T-helper 17 cell (primary cell): ENCODE measurements around the gene PRELID1. TPM values are rescaled to one million over a fixed set of nuclear protein-coding genes. Genes with fewer than 3 reads are reported as not detected.
"Not testable (repeated sequence)": the region's sequence is repeated elsewhere in the genome, so short reads cannot be mapped to it uniquely, and the experiment has no call there.

Source experiments
- ATAC-seq: fragments of 150-1000 bp; cut with Tn5 transposase; 2 replicates; pipeline ENCODE4 v1.10.0; 2021; ENCODE audit warnings: mild to moderate bottlenecking, moderate library complexity
- DNase-seq, 3 donors: peaks; one replicate each; pipeline versions ENCODE4 v3.0.0 to v3.0.0-alpha.2; 2020 to 2021
- H3K9me3 ChIP-seq: one replicate; pipeline ENCODE4 v1.7.0; 2013; ENCODE audit warnings: low read length, mild to moderate bottlenecking; ENCODE audit not compliant: control insufficient read depth, poor library complexity, severe bottlenecking
- H3K27ac Mint-ChIP-seq: one replicate; pipeline ENCODE4 v1.8.0; 2022; ENCODE audit warnings: mild to moderate bottlenecking, moderate library complexity, mixed read lengths
- H3K27me3 Mint-ChIP-seq: one replicate; pipeline ENCODE4 v1.8.0; 2022; ENCODE audit warnings: mixed read lengths
- H3K36me3 Mint-ChIP-seq: one replicate; pipeline ENCODE4 v1.8.0; 2022; ENCODE audit warnings: low read depth, mixed read lengths
- H3K4me1 Mint-ChIP-seq: one replicate; pipeline ENCODE4 v1.8.0; 2022; ENCODE audit warnings: mild to moderate bottlenecking, mixed read lengths
- H3K4me3 Mint-ChIP-seq: one replicate; pipeline ENCODE4 v1.8.0; 2022; ENCODE audit warnings: mild to moderate bottlenecking, moderate library complexity, mixed read lengths
- total RNA-seq, 4 donors: library from RNA in 2 of 4; stranded (reverse) in 2 of 4; gene quantifications; one replicate each; pipeline ENCODE4 v1.2.3 and lab custom pipeline; 2022 to 2026

Gene PRELID1
- total RNA-seq, 2 donors from 2014 or later: 44.9 to 55.8 TPM

DNA sequence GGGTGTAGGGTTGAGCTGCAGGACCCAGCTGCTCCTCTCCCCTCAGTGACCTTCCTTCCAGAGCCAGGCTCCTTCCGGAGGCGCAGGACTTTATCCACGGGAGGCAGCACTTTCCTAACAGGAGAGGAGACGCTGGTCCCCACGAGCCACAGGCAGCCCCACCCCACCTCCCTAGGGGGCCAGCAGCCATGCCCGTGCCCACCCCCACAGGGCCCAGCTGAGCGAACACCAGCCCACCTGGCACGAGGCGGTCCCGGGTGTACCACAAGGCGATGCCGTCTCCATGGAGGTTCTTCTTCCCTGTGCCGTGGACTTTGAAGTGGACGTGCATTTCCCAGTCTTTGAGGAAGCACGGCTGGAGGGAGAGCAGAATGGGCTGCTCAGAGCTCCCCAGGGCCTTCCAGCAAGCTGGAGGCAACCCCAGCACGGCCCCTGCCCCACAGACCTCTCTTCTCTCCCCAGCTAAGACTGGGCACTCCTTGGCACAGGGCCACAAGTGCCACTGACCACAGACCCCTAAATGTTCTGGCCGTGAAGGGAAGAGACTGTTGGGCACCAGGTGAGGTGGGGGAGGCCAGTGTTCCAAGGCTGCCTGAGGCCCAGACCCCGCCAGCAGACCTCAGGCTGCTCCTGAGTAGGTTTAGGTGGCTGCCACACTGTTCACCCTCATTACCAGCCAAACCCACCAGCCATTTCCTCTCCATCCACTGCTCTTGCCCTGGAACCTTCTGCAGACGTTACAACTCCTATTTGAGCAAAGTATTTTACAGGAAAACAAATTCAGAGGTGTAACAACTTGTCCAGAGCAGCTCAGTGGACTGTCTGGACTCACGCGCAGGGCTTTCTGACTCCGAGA is 34.9 kb downstream of the PRELID1 start:
- Mint-ChIP-seq H3K27me3 (no peaks in the 10 kb centered on the region), H3K36me3 (peaks cover 10% of the 10 kb centered on the region), H3K4me3 (no peak overlapping the region), H3K4me1 (peaks cover 24% of the 10 kb centered on the region), H3K27ac (no peak overlapping the region)
- no peak for ATAC-seq
- H3K9me3 ChIP-seq: no peaks in the 10 kb centered on the region
- DNase-seq: no peak

GRCh38 chr5:177339107-177339638 is 35.6 kb downstream of the PRELID1 start:
- ATAC-seq (no peak), DNase-seq (no peak)
- no peaks in the 10 kb centered on the region for H3K27me3 Mint-ChIP-seq
- peaks cover 23% of the 10 kb centered on the region for H3K4me1 Mint-ChIP-seq
- H3K9me3 ChIP-seq: no peaks in the 10 kb centered on the region
- H3K4me3 Mint-ChIP-seq: peak overlapping the region; percentile 3
- H3K36me3 Mint-ChIP-seq: peaks cover 10% of the 10 kb centered on the region
- H3K27ac Mint-ChIP-seq: peak overlapping the region; percentile 2

GRCh38 chr5:177343000-177343399 is 39.4 kb downstream of the PRELID1 start:
- Mint-ChIP-seq H3K4me1 (peaks cover 21% of the 10 kb centered on the region), H3K27ac (peak overlapping the region; percentile 49)
- H3K9me3 ChIP-seq, DNase-seq, H3K36me3 Mint-ChIP-seq, ATAC-seq, H3K27me3 Mint-ChIP-seq, H3K4me3 Mint-ChIP-seq: not testable (repeated sequence)

- Mint-ChIP-seq H3K4me3 (no peak overlapping the region), H3K27ac (peak overlapping the region; percentile 49), H3K4me1 (peaks cover 21% of the 10 kb centered on the region), H3K27me3 (no peaks in the 10 kb centered on the region), H3K36me3 (peaks cover 3% of the 10 kb centered on the region)
- H3K9me3 ChIP-seq: no peaks in the 10 kb centered on the region
- DNase-seq (no peak), ATAC-seq (no peak)
These were observed 40.2 kb downstream of the PRELID1 start for GRCh38 chr5:177343777-177344176.

DNA sequence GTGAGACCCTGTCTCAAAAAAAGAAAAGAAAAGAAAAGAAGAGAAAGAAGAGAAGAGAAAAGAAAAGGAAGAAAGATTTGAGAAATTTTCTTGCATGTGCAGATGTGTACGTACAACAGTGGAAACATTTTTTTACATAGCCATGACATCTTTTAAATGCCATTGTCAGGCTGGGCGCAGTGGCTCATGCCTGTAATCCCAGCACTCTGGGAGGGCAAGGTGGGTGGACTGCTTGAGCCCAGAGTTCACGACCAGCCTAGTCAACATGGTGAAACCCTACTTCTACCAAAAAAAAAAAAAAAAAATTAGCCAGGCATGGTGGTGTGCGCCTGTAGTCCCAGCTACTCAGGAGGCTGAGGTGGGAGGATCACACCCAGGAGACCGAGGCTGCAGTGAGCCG is 41.3 kb downstream of the PRELID1 start:
- Mint-ChIP-seq H3K27me3 (no peaks in the 10 kb centered on the region), H3K27ac (no peak overlapping the region), H3K36me3 (peaks cover 5% of the 10 kb centered on the region), H3K4me3 (no peak overlapping the region), H3K4me1 (peaks cover 28% of the 10 kb centered on the region)
- no peaks in the 10 kb centered on the region for H3K9me3 ChIP-seq
- DNase-seq (no peak), ATAC-seq (no peak)

DNA sequence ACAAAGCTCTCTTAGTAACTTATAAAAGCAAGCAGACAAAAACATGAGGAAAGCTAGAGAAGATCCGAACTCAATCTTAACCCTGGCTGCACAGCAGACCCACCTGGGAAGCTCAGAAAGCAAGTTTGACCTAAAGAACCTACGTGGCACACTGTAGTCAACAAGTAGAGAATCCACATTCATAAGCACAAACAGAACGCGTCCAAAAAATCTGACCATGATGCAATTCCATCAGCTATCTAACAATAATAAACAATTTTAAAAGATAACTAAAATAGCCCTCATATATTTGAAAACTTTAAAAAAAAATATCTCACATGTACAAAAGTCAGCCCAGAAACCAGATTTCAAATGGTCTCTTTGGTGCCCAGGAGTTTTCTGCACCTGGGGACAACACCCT is 43.2 kb downstream of the PRELID1 start:
- ATAC-seq (no peak), DNase-seq (no peak)
- H3K9me3 ChIP-seq: no peaks in the 10 kb centered on the region
- Mint-ChIP-seq H3K4me1 (peaks cover 29% of the 10 kb centered on the region), H3K4me3 (no peak overlapping the region), H3K27me3 (no peaks in the 10 kb centered on the region), H3K27ac (peak overlapping the region; percentile 67), H3K36me3 (peaks cover 5% of the 10 kb centered on the region)

DNA sequence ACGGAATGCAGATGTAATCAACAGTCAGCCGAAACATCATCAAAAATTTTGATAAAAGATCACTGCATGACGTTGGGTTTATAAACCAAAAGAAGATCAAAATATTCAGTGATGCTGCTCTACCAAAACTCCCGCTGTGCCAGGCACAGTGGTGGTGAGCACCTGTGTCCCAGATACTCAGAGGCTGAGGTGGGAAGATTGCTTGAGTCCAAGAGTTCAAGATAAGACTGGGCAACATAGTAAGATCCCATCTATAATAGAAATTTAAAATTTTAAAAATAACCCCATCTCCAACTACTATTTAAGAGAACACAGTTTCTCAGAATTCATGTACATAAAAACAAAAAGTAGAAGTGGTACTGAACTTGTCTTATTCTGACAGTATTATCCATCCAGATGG is 44.1 kb downstream of the PRELID1 start:
- H3K27me3 Mint-ChIP-seq: no peaks in the 10 kb centered on the region
- H3K9me3 ChIP-seq: no peaks in the 10 kb centered on the region
- no peak overlapping the region for H3K4me3 Mint-ChIP-seq
- DNase-seq (no peak), ATAC-seq (no peak)
- peaks cover 32% of the 10 kb centered on the region for H3K4me1 Mint-ChIP-seq
- H3K27ac Mint-ChIP-seq: peak overlapping the region; percentile 67
- H3K36me3 Mint-ChIP-seq: peaks cover 5% of the 10 kb centered on the region

DNA sequence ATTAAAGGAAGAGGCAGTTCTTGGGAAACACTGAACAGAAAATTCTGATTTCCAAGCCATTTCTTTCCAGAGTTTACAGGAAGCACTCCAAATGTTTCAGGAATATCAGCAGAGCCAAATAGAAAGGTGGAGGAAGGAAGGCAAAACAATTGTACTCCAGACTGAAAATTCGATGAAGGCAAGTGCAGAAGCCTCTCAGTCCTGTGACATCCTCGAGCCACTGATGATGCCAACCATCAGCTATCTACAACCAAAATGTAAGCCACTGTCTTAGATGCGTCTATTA is 45.7 kb downstream of the PRELID1 start:
- peaks cover 27% of the 10 kb centered on the region for H3K4me1 Mint-ChIP-seq
- ATAC-seq (no peak), DNase-seq (no peak)
- peak overlapping the region; percentile 98 for H3K4me3 Mint-ChIP-seq
- H3K27ac Mint-ChIP-seq: peak overlapping the region; percentile 88
- H3K9me3 ChIP-seq: no peaks in the 10 kb centered on the region
- no peaks in the 10 kb centered on the region for H3K27me3 Mint-ChIP-seq
- H3K36me3 Mint-ChIP-seq: peaks cover 5% of the 10 kb centered on the region

- H3K27me3 Mint-ChIP-seq: no peaks in the 10 kb centered on the region
- peak overlapping the region; percentile 98 for H3K4me3 Mint-ChIP-seq
- ATAC-seq: no peak
- peak overlapping the region; percentile 88 for H3K27ac Mint-ChIP-seq
- DNase-seq: no peak
- H3K9me3 ChIP-seq: no peaks in the 10 kb centered on the region
- H3K4me1 Mint-ChIP-seq: peaks cover 30% of the 10 kb centered on the region
- peaks cover 5% of the 10 kb centered on the region for H3K36me3 Mint-ChIP-seq
These were observed 46.2 kb downstream of the PRELID1 start for GRCh38 chr5:177349762-177350161.

DNA sequence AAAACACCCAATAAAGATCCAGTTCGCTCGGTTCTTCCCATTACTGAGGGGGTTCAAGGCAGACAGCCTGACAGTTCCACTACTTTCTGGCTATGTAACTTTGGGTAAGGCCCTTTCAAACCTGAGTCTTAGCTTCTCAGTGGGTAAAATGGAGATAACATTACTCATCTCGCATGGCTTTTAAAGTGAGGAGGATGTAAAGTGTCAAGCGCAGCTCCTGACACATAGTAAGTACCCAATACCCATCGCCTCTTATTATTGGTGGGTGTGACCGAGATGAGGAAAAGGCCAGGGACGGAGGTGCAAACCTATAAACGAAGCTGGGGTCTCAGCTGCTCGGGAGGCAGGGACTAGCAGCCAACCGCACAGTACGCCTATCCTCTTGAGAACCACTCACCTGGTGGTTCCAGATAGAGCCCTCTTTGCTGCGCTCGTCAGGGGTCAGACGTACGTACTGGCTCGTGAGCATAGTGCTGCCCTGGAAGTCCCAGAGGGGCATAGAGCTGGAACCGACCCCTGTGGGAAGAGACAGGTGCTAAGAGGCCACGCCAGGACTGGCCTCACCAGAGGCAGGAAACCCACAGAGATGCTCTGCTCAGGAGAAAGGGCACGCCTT is 47.3 kb downstream of the PRELID1 start:
- Mint-ChIP-seq H3K27me3 (no peaks in the 10 kb centered on the region), H3K4me1 (peaks cover 35% of the 10 kb centered on the region), H3K27ac (peak overlapping the region; percentile 98), H3K36me3 (peaks cover 5% of the 10 kb centered on the region), H3K4me3 (peak overlapping the region; percentile 98)
- no peaks in the 10 kb centered on the region for H3K9me3 ChIP-seq
- ATAC-seq: no peak
- no peak for DNase-seq

DNA sequence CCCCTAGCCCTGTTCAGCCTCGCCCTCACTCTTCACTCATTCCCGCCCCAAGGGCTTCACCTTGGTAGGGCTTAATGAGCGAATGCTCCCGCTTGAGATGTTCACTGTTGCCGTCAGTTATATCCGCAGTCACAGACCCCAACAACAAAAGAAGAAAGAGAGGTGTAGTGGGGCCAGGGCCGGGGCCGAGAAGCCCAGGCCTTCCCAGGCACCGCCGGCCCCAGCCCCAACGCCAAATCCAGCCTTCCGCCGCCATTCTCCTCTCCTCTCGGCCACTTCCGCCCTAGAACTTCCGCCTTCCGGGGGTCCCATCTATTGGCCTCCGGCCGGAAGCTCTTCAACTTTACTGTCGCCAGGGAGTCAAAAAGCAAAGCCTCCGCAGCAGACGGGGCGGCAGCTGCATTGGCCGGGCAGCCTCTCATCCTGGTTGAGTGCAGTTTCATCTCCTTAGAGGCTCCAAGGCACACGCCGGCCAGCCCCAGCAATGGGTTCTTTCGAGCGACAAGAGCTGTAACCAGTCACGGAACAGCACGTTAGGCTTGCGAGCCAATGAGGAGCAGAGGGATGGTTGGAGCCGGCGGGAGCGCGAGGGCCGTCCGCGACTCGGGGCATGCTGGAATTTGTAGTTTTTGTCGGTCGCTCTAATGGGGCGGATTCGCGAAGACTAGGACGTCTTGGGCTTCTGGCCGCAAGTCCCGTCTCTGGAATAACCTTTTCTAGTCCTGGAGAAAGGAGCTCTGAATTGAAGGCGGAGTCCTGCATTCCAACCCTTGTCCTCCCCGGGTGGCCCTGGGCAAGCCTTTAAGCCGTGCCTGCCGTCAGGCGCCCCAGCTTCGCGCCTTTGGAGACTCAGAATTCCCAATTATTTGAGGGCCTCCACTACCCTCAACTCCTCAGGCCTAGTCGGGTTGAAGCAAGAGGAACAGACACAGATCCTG is 48.1 kb downstream of the PRELID1 start, which contains the start of gene LMAN2:
LMAN2 (minus strand) TSS at position 277 of the 938 bp plus-strand sequence; CDS start at position 256, 21 bp downstream.
- peak; percentile 78 to 84 (median 81) for DNase-seq
- peak; percentile 98 for ATAC-seq
- H3K4me1 Mint-ChIP-seq: peaks cover 35% of the 10 kb centered on the region
- H3K27ac Mint-ChIP-seq: peak within 1 kb of the TSS; percentile 98
- H3K4me3 Mint-ChIP-seq: peak within 1 kb of the TSS; percentile 98
- H3K36me3 Mint-ChIP-seq: peaks cover 5% of the 10 kb centered on the region
- no peaks in the 10 kb centered on the region for H3K27me3 Mint-ChIP-seq
- no peaks in the 10 kb centered on the region for H3K9me3 ChIP-seq

DNA sequence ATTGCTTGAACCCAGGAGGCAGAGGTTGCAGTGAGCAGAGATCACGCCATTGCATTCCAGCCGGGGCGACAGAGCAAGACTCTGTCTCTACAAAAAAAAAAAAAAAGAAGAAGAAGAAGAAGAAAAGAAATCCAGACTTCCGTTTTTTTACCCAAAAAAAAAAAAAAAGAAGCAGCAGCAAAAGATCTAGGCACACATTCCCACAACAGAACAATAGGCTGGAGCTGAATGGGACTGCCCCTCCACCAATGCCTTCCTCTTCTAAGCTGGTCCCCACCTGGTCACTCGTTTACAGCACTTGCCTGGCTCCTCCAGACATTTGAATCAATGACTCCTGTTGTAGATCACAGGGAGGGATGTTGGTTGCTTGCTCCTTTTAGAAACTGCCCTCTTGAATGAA is 49.5 kb downstream of the PRELID1 start:
- ATAC-seq: no peak
- H3K4me1 Mint-ChIP-seq: peaks cover 42% of the 10 kb centered on the region
- H3K4me3 Mint-ChIP-seq: peak overlapping the region; percentile 12
- peaks cover 9% of the 10 kb centered on the region for H3K36me3 Mint-ChIP-seq
- H3K27me3 Mint-ChIP-seq: no peaks in the 10 kb centered on the region
- DNase-seq: no peak
- H3K27ac Mint-ChIP-seq: no peak overlapping the region
- H3K9me3 ChIP-seq: no peaks in the 10 kb centered on the region

DNA sequence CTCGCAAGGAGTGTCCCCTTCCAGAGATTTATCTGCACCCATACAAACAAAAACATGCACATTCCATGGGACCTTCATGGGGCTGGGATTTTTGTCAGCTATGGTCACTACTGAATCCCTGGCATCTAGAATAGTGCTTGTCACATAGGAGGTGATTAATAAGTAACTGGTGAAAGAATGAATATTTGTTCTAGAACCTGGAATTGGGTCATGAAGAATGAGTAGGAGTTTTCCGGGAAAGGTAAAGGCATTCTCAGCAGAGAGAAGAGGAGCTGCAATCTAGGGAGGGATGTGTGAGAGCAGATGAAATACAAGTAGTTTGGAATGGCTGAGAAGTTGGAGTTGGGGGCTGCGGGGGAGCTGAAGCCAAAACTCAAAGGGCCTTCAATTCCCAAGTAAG is 50.7 kb downstream of the PRELID1 start:
- DNase-seq: no peak
- Mint-ChIP-seq H3K4me3 (no peak overlapping the region), H3K27ac (no peak overlapping the region), H3K4me1 (peaks cover 46% of the 10 kb centered on the region), H3K27me3 (no peaks in the 10 kb centered on the region), H3K36me3 (peaks cover 13% of the 10 kb centered on the region)
- ATAC-seq: no peak
- H3K9me3 ChIP-seq: no peaks in the 10 kb centered on the region
